WTC11 (cell line): ENCODE data around the gene IFNK.

ENCODE experiments used
- CREM ChIP-seq: sonication (generic); formaldehyde crosslinking; IDR thresholded peaks from 2 replicates; pipeline ENCODE4 v1.8.1; 2022; ENCODE audit warnings: mild to moderate bottlenecking, missing genetic modification reagents, moderate library complexity
- E2F1 ChIP-seq: sonication (generic); formaldehyde crosslinking; IDR thresholded peaks from 2 replicates; pipeline ENCODE4 v1.8.0; 2022; ENCODE audit warnings: mild to moderate bottlenecking, missing genetic modification reagents
- JUN ChIP-seq: sonication (generic); formaldehyde crosslinking; IDR thresholded peaks from 2 replicates; pipeline ENCODE4 v1.8.0; 2023; ENCODE audit warnings: mild to moderate bottlenecking, missing genetic modification reagents
- MAX ChIP-seq: sonication (generic); formaldehyde crosslinking; IDR thresholded peaks from 2 replicates; pipeline ENCODE4 v1.8.0; 2022; ENCODE audit warnings: mild to moderate bottlenecking, missing genetic modification reagents
- NFE2L1 ChIP-seq: sonication (generic); formaldehyde crosslinking; IDR thresholded peaks from 2 replicates; pipeline ENCODE4 v1.8.1; 2023; ENCODE audit warnings: missing genetic modification reagents
- USF2 ChIP-seq: sonication (generic); formaldehyde crosslinking; IDR thresholded peaks from 2 replicates; pipeline ENCODE4 v1.8.1; 2023; ENCODE audit warnings: mild to moderate bottlenecking, missing genetic modification reagents, moderate library complexity
- TF ChIP-seq, protein P1 (sequence below): fragments of 200-600 bp; IDR thresholded peaks from 2 replicates; pipeline ENCODE4 v1.8.0; 2022; ENCODE audit warnings: antibody characterized with exemption
- TF ChIP-seq, protein P2 (sequence below): sonication (generic); formaldehyde crosslinking; IDR thresholded peaks from 2 replicates; pipeline ENCODE4 v1.8.1; 2023; ENCODE audit warnings: mild to moderate bottlenecking, missing genetic modification reagents
- TF ChIP-seq, protein P3 (sequence below): sonication (generic); formaldehyde crosslinking; IDR thresholded peaks from 2 replicates; pipeline ENCODE4 v1.8.1; 2023; ENCODE audit warnings: mild to moderate bottlenecking, moderate library complexity, missing genetic modification reagents

DNA sequence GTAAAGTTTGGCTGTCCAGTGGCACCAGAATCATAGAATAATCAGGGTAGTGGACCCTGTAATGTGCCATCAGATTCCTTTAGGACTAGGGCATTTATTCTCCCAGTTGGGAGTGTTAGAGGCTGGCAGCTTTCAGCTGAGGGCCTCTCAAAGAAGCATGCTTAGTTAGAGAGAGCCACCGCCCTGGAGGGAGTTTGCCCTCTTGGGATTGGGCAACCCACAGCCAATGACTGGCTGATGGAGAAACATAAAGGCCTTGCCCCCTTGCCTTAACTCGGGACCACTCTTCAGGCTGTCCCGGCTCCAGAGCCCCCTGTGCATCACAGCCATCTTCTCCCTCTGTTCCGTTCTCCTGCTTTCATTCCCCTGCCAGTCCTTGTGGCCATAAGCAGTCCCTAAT is 20.5 kb upstream of the IFNK start:
- TF ChIP-seq, protein P1, sequence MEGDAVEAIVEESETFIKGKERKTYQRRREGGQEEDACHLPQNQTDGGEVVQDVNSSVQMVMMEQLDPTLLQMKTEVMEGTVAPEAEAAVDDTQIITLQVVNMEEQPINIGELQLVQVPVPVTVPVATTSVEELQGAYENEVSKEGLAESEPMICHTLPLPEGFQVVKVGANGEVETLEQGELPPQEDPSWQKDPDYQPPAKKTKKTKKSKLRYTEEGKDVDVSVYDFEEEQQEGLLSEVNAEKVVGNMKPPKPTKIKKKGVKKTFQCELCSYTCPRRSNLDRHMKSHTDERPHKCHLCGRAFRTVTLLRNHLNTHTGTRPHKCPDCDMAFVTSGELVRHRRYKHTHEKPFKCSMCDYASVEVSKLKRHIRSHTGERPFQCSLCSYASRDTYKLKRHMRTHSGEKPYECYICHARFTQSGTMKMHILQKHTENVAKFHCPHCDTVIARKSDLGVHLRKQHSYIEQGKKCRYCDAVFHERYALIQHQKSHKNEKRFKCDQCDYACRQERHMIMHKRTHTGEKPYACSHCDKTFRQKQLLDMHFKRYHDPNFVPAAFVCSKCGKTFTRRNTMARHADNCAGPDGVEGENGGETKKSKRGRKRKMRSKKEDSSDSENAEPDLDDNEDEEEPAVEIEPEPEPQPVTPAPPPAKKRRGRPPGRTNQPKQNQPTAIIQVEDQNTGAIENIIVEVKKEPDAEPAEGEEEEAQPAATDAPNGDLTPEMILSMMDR, result no peak
- TF ChIP-seq, protein P2, sequence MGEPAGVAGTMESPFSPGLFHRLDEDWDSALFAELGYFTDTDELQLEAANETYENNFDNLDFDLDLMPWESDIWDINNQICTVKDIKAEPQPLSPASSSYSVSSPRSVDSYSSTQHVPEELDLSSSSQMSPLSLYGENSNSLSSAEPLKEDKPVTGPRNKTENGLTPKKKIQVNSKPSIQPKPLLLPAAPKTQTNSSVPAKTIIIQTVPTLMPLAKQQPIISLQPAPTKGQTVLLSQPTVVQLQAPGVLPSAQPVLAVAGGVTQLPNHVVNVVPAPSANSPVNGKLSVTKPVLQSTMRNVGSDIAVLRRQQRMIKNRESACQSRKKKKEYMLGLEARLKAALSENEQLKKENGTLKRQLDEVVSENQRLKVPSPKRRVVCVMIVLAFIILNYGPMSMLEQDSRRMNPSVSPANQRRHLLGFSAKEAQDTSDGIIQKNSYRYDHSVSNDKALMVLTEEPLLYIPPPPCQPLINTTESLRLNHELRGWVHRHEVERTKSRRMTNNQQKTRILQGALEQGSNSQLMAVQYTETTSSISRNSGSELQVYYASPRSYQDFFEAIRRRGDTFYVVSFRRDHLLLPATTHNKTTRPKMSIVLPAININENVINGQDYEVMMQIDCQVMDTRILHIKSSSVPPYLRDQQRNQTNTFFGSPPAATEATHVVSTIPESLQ, result no peak
- TF ChIP-seq, protein P3, sequence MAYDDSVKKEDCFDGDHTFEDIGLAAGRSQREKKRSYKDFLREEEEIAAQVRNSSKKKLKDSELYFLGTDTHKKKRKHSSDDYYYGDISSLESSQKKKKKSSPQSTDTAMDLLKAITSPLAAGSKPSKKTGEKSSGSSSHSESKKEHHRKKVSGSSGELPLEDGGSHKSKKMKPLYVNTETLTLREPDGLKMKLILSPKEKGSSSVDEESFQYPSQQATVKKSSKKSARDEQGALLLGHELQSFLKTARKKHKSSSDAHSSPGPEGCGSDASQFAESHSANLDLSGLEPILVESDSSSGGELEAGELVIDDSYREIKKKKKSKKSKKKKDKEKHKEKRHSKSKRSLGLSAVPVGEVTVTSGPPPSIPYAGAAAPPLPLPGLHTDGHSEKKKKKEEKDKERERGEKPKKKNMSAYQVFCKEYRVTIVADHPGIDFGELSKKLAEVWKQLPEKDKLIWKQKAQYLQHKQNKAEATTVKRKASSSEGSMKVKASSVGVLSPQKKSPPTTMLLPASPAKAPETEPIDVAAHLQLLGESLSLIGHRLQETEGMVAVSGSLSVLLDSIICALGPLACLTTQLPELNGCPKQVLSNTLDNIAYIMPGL (CRISPR knock-in tag), result no peak
- no peak for TF ChIP-seq E2F1
- no peak for TF ChIP-seq JUN
- no peak for TF ChIP-seq MAX (CRISPR knock-in tag)
- no peak for TF ChIP-seq USF2 (CRISPR knock-in tag)
- TF ChIP-seq CREM (CRISPR knock-in tag), result no peak
- no peak for TF ChIP-seq NFE2L1
